HL-60/S4 (cell line): ENCODE measurements around the gene CNTNAP2.

ENCODE experiments used
- in situ Hi-C: fragments of 300-500 bp; cut with MboI; formaldehyde crosslinking; loops from 2 replicates; pipeline ENCODE4 v1.14.3; 2022; ENCODE audit warnings: low sequenced_read_pairs

Gene CNTNAP2

GRCh38 chr7:147300293-147300692, 1183.7 kb downstream of the CNTNAP2 start:
- in situ Hi-C loops = no loop called here

GRCh38 chr7:147304376-147304775, 1187.8 kb downstream of the CNTNAP2 start:
- in situ Hi-C loops = no loop called here

- in situ Hi-C loops = no loop called here
Measured at GRCh38 chr7:147305827-147306226, 1189.2 kb downstream of the CNTNAP2 start.

DNA sequence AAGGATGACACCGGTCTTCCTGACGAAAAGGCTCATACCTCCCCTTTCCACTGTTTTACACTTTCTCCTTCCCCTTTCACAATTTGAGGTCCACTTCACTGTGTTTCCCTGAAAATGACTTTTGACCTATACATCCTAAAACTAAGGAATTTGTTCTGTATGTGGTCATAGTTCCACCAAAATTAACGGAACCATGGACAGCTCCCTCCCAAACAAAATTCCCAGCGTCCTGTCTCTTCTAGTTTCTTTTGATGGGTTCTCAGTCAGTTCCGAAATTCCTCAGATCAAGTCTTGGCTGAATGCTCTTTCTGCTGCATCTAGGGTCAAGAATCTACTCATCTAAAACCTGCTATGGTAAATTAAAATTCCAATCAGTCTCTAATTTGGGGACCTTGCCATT, 1191.9 kb downstream of the CNTNAP2 start:
- in situ Hi-C loops = no loop called here

GRCh38 chr7:147311336-147311735, 1194.7 kb downstream of the CNTNAP2 start:
- in situ Hi-C loops = no loop called here

- in situ Hi-C loops = no loop called here
Measured at GRCh38 chr7:147321504-147321903, 1204.9 kb downstream of the CNTNAP2 start.

GRCh38 chr7:147332988-147333387, 1216.4 kb downstream of the CNTNAP2 start:
- in situ Hi-C loops = no loop called here

DNA sequence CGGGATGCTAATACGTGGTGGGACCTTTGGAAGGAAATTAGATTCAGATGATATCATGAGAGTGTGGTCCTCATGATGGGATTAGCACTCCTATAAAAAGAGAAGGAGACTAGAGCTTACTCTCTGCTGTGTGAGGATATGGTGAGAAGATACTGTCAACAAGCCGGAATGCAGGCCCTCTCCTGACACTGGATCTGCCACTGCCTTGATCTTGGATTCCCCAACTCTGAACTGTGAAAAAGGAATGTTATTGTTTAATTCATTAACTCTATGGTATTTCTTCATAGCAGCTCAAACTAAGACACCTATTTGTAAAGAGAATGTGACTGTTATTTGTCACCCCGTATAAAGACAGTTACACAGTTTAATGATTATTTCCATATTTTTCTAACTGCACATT, 1246.5 kb downstream of the CNTNAP2 start:
- in situ Hi-C loops = no loop called here

DNA sequence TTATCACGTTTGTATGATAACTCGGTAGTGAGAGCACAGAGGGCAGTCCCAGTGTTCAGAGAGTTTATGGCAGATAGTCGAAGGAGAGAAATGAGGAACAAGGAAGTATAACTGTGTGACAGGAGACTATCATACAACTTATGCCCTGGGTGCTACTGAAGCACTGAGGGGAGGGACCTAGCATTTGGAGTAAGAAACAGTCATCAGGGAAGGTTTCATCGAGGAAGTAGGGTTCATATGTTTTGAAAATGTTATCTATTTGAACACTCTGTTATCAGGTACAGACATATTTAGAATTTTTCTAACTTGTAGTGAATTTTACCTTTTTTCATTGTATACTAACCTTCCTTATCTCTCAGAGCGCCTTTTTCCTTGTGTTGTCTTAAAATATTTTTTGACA, 1259.6 kb downstream of the CNTNAP2 start:
- in situ Hi-C loops = no loop called here

DNA sequence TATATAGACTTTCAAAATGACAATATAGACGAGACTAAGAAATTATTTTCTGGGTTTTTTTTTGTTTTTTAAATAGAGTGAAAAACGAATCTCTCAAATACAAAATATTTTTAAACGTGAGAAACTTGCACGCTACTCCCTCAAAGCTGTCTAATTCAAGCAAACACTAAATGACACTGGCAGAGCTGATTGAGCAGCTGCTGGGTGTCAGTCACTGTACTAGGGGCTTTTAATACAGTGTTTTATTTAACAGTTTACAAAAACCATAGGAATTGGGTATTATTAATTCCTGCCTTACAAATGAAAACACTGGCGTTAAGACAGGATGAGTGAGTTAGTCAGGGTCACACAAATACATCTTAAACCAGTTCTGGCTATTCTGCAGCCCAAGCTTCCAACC, 1264.3 kb downstream of the CNTNAP2 start:
- in situ Hi-C loops = no loop called here

DNA sequence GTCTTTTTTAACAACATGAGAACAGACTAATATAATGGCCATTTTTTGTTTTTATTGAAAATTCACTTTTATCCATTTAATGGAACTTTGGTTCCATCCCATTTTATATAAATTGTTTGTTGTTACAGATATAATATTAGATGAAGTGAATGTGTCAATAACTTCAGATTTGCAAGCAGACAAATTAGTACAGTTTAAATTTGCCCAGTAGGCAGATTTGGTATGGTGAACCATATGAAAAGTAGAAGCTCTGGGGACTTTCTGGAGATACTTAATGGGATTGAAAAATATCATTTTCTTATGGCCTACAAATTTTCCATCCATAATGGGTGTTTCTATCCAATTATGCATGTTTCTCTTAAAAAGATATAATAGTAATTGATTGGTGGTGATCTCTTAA, 1277.7 kb downstream of the CNTNAP2 start:
- in situ Hi-C loops = no loop called here

DNA sequence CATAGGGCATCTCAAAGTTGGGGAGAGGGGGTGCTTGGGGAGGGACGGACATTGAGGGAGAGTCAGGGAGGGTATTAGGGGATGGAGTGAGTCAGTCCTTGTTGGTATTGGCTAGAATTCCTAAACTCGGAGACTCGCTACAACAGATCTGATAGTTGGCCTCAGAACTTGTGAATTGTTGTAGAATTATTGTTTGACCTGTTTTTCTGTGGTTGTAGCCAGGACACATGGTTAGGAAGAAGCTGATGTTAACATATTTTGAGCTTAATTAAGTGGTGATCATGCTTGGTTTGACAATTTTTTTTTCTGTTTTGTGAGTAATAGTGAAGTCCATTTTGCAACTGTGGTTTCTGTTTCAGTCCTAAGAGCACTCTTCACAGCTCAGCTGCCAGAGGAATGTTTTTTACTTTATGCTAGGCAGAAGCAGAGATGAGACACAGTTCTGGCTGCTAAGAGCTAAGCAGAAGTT, 1283.7 kb downstream of the CNTNAP2 start:
- in situ Hi-C loops = no loop called here

GRCh38 chr7:147400925-147401324, 1284.3 kb downstream of the CNTNAP2 start:
- in situ Hi-C loops = no loop called here

DNA sequence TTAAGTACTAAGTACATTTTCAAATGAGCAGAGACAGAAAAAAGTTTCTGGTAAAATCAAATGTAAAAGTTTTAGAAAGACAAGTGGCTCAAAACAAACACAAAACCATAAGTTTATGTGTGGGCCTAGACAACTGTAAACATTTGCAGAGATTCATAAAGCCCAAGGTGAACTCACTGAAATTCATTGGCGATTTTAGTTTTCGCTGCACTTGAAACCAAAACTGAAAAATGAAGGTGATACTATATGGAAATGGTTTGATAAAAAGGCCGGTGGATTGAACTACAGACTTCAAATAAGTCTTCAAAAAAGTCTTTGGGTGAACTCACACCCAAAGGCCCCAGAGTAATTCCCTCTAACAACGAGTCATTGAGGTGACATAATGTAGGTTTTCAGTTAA, 1289.0 kb downstream of the CNTNAP2 start:
- in situ Hi-C loops = no loop called here

DNA sequence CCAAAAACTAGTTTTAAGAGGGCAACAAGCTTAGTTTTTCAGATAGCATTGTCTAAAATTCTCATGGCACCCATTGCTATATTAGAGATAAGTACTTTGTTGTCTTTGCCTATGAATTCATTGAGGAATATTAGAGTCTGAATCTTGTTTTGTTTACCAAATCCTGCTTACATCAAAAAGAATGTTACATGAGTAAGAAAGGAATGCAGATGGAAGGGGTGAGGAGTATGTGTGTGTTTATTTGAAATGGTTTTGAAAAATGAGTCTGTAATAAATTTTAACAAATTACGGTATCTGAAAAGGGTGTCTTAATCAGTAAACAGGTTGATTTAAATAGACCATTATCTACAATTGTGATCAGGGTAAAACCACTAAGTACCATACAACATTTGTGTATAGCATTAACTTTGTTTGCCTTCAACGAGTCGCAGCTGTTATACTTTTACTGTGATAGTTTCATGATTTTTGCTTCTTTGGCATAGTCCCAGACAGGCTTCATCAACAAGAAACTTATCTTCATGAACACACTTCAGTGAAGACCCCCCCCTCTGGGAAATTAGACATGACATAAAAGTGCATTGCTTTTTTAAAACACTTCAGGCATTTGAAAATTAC, 1290.0 kb downstream of the CNTNAP2 start:
- in situ Hi-C loops = no loop called here

GRCh38 chr7:147411096-147411495, 1294.5 kb downstream of the CNTNAP2 start:
- in situ Hi-C loops = no loop called here

GRCh38 chr7:147412109-147412508, 1295.5 kb downstream of the CNTNAP2 start:
- in situ Hi-C loops = no loop called here

DNA sequence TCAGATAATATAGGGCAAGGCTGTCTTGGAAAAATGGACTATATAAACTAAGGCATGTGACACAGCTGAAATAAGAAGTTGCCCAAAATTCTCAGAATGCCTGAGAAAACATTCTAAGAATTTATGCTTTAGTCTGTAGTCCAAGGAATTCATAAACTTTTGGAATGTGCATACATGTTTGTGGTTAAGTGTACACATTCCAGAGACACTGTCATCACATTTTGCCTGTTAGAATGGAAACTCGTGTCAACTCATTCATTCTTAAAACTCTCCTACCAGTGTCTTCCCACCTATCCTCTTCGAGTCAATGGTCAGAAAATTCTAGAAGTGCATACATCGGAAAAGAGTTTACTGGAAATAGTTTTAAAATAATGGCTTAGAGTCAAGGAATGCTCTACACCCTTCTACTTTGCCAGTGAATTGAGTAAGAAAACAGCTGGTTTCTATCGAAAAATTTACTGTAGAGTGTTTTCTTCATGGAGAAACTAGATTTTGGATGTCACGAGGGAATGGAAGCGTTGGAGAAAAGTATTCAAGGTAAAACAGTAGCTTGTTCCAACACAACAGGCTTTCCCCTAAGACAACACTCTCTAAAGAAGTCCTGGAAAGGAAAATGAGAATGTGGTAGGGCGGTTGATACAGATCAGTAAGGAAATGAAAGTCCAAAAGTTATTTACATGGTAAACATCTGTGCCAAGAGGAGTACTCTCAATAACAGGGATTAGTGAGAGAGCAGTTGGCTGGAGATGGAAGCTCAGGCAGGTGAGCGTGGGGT, 1296.4 kb downstream of the CNTNAP2 start:
- in situ Hi-C loops = no loop called here

DNA sequence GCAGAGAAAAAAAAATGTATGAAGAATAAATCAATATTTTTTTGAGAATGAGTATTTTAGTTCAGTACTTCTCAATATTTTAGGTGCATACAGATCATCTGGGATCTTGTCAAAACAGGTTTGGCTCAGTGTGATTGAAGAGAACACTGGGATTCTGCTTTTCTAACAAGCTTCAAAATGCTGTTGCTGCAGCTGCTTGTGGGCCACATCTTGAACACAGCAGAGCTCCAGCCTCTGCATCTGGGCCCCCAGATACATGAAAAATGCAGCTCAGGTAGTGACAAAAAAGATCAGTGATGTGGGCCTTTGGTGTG, 1296.9 kb downstream of the CNTNAP2 start:
- in situ Hi-C loops = no loop called here

- in situ Hi-C loops = no loop called here
Measured at GRCh38 chr7:147415991-147416390, 1299.4 kb downstream of the CNTNAP2 start.

DNA sequence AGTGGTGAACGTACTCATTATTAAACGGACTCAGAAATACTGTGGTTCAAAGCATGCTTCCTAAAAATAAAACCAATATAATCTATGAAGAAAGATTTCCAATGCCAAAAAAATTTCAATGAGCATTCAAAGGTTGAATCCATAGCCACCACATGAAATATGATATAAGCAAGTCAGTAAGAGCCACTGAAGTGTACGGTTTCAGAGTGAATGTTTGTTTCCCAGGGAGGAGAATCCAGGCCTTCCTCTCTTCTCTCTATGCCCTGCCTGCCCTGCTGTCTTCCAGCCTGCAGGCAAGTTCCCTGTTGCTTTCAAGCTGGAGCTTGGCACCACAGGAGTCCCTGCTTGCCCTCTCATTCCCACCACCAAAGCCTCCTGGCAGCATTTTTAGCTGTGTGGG, 1302.4 kb downstream of the CNTNAP2 start:
- in situ Hi-C loops = no loop called here

DNA sequence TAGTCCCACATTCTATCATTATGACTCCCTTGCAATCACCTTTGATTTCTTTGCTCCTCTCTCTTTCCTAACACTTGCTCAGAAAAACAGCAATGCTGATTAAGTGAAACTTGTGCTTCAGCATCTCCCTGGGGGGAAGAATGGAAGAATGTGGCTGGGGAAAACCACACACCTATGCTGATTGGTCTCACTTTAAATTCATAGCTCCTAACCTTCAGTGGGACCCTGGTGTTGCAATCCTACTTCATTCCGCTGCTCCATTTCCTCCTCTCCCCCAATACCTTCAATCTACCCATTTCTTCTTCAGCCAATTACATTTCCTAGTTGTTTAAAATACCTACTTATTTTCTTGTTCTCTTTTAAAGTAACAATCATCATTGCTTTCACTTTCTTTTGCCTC, 1307.3 kb downstream of the CNTNAP2 start:
- in situ Hi-C loops = no loop called here

GRCh38 chr7:147428075-147428474, 1311.5 kb downstream of the CNTNAP2 start:
- in situ Hi-C loops = no loop called here
